ENCODE results near the gene SCRN2.

SCRN2 gene

DNA sequence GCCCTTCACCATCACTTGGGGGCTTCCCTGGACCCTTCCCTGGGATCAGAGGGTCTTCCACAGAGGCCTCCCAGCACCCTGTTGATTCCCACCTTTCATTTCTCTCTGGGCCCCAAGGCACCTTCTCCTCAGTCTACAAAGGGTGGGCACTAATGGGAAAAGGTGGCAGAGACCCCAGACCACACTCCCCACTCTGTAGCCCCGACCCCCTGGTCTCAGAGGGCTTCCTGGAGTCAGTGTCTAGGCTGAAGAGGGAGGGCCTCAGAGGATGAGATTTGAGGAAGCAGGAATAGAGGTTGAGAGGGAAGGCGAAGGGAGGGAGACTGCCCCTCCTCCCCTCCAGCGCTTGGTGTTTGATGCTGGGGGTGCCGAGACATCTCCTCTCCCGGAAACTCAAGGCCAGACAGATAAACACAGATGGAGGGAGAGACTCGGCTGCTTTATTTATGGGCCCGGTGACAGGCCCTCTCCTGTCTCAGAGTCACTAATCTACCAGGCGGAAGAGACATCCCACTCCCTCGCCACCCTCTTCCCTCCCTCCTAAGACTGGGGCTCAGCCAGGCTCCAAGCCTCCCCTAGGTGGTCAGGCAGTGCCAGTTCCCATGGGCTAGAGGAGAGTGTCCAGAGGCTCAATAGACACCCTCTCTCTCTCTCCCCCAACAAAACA lies 36.4 kb upstream of the SCRN2 start:
- no peak overlapping the region for H3K4me3 ChIP-seq (ENCODE audit: low read length)
- no peak for TF ChIP-seq ZNF274 (IDR thresholded peaks at IDR 0.05; ENCODE audit: low read depth, low read length)

DNA sequence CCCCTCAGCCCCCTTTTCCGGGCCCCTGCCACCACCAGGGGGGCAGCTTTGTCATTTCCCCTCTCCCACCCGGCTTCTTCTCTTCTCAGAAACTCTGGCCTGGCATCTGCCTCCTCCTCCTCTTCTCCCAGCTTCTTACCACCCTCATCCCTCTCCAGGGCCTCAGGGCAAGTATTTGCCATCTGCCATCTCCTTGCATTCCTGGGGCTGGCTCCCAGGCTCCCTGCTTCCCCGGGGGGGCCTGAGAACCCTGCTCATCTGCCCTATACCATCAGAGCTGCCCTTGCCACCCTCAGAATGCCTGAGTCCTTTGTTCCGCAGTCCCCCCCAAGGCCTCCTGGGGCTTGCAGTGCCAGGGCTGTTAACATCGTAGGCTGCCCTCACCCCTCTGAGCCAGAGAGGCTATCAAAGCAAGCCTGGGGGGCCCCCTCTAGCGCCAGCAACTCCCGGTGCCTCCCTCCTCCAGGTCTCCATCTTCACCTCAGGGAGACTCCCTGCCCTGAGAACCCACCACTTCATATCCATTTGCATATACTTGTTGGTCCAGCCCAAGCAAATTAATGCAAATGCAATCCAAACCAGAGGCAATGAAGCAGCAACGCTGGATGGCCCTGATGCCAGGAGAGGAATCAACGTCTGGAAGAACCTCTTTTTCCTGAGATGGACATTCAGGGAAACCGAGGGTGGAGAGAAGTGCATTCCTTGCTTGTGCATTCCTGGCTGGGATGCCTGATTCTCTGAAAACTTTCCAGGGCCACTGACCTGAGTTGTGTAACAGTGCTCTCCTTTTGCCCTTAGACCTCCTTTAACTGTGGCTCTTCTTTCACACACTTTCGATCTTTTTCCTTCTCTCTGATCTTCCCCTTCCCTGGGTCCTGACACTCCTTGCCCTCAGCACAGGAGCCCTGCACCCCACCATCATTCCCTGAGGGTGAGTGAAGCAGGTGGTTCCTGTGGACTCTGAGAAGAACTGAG lies 34.2 kb upstream of the SCRN2 start:
- no peak for TF ChIP-seq ZNF274 (IDR thresholded peaks at IDR 0.05; ENCODE audit: low read depth, low read length)
- no peak overlapping the region for H3K4me3 ChIP-seq (ENCODE audit: low read length)

DNA sequence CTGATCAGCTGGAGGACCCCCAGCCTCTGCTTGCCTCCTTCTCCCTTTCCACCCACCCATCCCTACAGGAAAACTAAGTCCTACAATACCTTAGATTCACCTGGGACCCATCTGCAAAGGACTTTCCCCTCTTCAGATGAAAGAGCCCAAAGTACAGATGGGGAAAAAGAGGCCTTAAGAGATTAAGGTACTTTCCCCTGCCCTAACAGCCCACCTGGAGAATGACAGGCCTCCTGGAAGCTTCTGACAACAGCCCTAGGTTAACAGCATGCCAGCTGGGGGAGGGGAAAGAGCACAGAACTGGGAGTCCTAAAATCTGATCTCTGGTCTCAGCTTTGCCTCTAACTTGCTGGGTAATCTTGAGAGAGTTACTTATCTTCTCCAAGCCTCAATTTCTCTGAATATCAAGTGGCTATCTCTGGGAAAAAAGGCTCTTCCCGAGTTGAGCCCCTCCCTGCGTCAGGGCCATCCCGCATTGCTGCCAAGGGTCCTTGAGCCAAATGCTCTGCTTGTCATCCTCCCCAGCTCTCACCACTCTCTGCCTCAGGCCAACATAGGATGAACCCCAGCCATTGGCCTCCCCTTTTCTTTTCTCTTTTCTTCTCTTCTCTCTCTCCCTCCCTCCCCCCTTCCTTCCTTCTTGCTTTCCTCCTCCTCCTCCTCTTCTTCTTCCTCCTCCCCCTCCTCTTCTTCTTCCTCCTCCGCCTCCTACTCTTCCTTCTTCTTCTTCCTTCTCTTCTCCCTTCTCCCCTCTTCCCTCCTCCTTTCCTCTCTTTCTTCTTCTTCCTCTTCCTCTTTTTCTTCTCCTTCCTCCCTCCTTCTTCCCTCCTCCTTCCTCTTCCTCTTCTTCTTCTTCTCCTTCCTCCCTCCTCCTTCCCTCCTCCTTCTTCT lies 32.4 kb upstream of the SCRN2 start:
- no peak for TF ChIP-seq ZNF274 (IDR thresholded peaks at IDR 0.05; ENCODE audit: low read depth, low read length)
- H3K4me3 ChIP-seq (ENCODE audit: low read length) = no peak overlapping the region

DNA sequence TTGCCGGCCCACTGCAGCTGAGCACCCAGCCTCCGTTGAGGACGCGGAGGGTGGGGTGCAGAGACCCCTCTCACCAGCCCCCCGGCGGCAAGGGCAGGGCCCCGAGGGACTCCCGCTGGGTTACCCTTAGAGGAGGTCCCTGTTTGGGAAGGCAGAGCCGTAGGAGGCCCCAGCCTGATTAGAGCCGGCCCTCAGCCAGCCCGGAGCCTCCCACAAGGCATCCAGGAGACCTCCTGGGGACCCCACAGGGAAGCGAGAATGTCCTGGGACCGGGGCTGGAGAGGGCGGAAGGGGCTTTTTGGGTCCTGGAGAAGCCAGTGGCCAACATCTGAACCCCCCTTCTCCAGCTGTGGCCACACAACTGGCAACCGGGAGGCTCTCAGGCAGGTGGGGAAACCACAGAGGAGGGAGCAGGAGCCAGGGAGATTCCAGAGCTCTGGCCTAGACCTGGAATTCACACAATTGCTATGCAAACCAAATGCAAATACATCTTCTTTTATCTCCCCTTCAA lies 31.6 kb upstream of the SCRN2 start:
- TF ChIP-seq ZNF274 (IDR thresholded peaks at IDR 0.05; ENCODE audit: low read depth, low read length) = no peak
- no peak overlapping the region for H3K4me3 ChIP-seq (ENCODE audit: low read length)

DNA sequence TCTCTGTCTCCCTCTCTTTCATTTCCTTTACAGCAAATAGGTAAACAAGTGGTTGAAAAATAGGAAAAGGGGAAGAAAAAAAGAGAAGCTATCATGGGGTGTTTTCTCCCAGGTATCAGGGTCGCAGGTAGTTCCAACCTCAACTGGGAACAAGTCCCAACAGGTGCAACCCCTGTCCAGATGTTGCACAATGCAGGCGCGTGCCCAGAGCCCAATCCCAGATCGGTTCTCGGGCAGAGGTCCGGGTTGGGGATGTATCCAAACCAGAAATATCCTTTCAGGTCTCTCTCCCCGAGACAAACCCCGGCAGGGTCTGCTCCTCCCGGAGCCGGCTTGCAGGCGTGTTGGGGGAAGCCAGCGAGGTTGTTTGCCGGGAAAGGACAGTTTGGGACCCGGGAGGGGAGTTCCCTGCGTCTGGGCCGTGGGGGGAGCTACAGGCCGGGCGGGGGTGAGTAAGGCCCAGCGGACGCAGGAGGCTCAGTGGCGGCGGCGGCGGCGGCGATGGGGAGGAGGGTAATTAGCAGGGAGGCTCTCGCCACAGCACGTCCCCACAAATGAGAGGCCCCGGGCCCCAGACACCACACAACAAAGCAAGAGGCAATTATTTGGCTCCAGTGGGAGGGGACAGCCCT lies 31.1 kb upstream of the SCRN2 start:
- H3K4me3 ChIP-seq (ENCODE audit: low read length) = no peak overlapping the region
- no peak for TF ChIP-seq ZNF274 (IDR thresholded peaks at IDR 0.05; ENCODE audit: low read depth, low read length)

DNA sequence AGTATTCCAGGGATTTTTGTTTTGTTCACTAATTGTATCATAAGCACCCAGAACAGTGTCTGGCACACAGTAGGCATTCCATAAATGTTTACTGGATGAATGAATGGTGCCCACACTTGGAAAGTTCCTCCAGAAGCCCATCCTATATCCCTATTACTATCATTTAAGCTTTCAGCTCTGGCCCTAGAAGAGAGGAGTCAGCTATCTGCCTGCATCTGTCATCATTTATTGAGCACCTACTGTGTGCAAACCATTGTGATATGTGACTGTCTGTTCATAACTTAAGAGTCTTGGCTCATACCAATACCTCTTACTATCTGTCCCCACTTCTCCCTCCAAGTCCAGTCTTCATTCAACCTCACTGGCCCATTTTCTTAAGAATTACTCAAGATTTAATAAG lies 30.0 kb upstream of the SCRN2 start:
- H3K4me3 ChIP-seq (ENCODE audit: low read length) = no peak overlapping the region
- no peak for TF ChIP-seq ZNF274 (IDR thresholded peaks at IDR 0.05; ENCODE audit: low read depth, low read length)

DNA sequence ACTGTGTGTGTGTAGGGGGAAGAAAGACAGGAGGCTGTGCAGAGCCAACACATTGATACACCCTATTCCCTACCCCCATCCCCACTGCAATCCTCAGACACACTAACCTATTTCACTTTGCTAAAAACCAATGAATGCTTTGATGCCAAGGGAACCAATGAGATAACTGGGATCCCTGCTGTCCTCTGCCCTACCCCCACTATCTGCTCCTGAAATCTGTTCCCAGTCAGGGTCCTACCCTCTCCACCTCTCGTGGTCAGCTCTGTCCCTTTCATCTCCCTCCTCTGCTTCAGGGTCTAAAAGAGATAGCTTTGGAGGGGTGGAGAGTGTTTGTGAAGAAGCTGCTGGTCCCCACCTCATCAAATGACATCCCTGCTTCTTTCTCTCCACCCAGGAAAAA lies 29.0 kb upstream of the SCRN2 start:
- H3K4me3 ChIP-seq (ENCODE audit: low read length) = no peak overlapping the region
- TF ChIP-seq ZNF274 (IDR thresholded peaks at IDR 0.05; ENCODE audit: low read depth, low read length) = no peak

DNA sequence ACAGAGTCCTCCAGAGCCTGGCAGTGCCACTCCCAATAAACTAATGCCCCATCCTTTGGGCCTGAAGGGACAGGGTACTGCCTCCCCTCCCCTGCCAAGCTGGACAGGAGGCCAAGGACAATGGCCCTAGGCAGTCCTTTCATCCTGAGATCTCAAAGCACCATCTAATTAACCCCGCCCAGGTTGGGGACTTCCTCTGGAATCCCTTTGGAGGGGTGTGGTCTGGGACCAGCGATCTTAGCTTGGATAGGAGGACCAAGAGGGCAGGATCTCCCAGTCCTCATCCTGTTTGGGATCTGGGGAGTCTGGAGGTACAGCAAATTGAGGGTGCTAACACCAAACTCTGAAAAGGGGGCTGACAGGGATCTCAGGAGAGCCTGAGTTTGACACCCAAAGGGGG lies 28.0 kb upstream of the SCRN2 start:
- no peak for TF ChIP-seq ZNF274 (IDR thresholded peaks at IDR 0.05; ENCODE audit: low read depth, low read length)
- no peak overlapping the region for H3K4me3 ChIP-seq (ENCODE audit: low read length)

DNA sequence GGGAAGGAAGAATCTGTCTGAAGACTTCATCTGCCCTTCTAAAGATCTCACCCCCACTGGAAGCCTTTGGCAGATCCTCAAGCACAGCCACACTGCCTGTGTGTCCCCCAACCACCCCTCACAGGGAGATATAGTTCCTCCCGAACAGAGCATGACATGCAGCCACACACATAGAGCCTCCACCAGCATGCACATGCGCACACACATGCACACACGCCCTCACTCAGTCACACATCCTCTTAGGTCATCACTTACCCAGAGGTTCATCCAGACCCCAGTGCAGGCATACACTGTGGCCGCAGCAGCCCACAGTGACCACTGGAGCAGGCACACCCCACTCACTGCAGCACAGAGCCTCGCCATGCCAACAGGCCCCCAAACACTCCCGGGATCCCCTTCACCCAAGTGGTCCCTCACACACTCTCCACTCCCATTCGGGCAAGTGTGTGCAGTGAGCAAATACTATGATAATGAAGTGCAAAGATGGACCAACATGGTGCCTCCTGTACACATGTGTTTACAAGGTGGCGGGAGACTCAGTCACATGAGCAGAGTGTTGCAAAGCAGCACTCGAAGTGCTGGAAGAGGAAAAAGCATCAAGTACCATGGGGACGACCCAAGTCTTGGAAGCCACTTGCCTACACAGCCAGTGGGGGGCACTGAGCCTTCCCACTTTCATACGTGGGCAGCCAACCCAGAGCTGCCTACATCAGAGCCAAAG lies 26.9 kb upstream of the SCRN2 start:
- H3K4me3 ChIP-seq (ENCODE audit: low read length) = no peak overlapping the region
- TF ChIP-seq ZNF274 (IDR thresholded peaks at IDR 0.05; ENCODE audit: low read depth, low read length) = no peak

DNA sequence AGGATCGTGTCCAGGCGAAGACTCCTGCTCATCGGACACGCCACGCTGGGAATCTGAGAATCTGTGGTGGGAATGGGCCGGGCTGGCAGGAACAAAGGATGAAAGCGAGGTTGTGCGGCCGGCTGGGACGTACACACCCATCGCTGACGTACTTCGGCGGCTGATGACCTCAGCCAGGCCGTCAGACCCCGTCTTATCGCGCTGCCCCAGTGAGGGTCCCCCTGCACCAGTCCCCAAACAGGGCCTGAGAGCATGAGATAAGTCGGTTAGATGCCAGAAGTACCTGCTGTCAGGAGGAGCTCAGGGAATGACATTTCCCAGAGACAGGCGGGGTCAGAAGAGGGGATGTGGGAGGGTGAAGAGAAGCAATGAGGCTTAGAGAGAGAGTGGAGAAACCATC lies 25.9 kb upstream of the SCRN2 start:
- TF ChIP-seq ZNF274 (IDR thresholded peaks at IDR 0.05; ENCODE audit: low read depth, low read length) = no peak
- no peak overlapping the region for H3K4me3 ChIP-seq (ENCODE audit: low read length)

DNA sequence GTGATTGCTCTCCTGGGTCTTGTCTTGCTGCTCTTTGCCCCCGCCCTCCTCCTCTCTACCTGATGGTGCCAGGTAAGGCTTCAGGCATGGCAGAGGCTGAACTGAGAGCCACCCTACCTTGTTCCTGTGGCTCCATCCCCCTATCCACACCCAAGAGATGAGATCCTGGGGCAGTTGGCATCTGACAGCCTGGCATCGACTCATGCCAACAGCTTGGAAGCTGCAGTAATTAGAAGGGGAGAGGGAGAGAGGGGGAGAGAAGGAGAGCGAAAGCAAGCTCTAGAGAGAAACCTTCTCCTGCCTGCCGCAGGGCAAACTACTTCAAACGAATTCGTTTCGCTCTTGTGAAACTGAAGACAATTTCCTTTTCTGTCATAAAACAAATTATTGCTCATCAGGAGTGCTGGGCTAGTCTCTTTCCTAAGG lies 23.7 kb upstream of the SCRN2 start:
- no peak for TF ChIP-seq ZNF274 (IDR thresholded peaks at IDR 0.05; ENCODE audit: low read depth, low read length)
- H3K4me3 ChIP-seq (ENCODE audit: low read length) = no peak overlapping the region

DNA sequence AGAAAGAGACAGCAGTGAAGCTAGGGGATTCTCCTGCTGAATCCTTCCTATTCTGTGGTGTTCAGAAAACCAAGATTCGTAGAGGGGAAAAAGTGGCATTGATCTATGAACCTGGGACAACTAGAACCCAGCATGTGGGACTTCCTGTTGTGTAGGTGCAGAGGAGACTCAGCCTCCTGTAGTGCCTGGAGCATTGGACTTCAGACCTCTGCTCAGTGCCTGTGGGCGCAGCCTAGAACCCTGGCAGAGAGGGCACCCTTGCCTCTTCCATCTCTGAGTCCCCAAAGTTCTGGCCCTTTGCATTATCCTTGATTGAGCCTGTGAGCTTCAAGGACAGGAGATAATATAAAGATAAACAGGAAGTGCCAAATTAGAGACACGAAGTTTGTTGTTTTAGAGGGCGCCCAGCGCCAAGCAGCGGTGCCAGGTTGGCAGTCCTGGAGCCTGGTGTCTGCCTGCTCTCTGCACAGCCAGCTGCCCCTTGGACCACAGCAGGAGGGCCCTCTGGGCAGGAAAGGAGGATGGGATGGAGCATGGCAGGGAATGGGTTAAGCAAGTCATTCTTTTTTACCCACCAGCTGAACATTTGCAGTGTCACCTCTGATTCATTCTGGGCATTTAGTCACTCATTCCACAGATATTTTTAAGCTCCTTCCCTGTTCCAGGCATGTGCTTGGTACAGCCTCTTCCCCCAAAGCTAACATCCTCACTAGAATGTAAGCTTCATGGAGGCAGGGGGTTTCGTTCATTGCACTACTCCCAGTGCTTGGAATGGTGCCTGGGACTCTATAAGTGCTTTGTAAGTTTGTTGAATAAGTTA lies 21.8 kb upstream of the SCRN2 start:
- TF ChIP-seq ZNF274 (IDR thresholded peaks at IDR 0.05; ENCODE audit: low read depth, low read length) = no peak
- no peak overlapping the region for H3K4me3 ChIP-seq (ENCODE audit: low read length)
